ENCODE results near the gene STK39. TPM values are rescaled to one million over a fixed set of nuclear protein-coding genes. Genes with fewer than 3 reads are reported as not detected.

Gene STK39
- total and polyA plus RNA-seq, 9 of the 15 experiments (the other 6 are each of a cell fraction or from before 2014, with no cell fraction given), result 0.19 to 0.76 (median 0.51) TPM

DNA sequence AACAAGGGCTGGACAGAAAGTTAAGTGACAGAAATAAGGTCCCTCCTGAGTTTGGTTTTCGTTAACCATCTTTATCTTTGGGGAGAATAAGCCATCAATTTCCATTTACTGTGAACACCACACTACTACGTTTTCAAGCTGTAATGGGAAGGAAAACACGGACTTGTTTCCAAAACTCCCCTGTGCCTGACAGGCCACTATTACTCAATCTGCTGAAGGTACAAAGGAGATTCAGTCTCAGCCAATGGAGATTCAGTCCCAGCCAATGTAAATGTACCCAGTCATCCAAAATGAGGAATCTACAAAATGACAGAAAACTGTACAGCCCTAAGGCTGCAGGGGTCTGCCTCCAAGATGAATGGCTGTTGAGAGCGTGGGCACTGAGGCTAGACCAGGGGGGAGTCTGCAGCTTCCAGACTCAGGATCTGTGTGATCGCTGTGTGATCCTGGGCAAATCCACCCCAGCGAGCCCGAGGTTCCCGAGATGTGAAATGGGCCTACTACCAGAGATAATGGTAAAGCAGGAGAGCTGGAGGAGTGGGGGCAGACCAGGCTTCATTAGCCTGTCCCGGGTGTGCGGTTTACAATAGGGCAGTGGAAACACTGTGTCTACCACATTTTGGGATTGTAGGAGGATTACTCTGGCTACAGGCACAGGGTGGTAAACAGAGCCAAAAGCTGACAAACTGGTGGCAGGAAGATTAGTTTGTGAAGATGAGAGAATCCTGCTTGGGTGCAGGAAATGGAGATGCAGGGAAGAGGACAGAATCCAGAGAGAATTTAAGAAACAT, 284.8 kb downstream of the STK39 start (continued):
- TF ChIP-seq, protein P1, sequence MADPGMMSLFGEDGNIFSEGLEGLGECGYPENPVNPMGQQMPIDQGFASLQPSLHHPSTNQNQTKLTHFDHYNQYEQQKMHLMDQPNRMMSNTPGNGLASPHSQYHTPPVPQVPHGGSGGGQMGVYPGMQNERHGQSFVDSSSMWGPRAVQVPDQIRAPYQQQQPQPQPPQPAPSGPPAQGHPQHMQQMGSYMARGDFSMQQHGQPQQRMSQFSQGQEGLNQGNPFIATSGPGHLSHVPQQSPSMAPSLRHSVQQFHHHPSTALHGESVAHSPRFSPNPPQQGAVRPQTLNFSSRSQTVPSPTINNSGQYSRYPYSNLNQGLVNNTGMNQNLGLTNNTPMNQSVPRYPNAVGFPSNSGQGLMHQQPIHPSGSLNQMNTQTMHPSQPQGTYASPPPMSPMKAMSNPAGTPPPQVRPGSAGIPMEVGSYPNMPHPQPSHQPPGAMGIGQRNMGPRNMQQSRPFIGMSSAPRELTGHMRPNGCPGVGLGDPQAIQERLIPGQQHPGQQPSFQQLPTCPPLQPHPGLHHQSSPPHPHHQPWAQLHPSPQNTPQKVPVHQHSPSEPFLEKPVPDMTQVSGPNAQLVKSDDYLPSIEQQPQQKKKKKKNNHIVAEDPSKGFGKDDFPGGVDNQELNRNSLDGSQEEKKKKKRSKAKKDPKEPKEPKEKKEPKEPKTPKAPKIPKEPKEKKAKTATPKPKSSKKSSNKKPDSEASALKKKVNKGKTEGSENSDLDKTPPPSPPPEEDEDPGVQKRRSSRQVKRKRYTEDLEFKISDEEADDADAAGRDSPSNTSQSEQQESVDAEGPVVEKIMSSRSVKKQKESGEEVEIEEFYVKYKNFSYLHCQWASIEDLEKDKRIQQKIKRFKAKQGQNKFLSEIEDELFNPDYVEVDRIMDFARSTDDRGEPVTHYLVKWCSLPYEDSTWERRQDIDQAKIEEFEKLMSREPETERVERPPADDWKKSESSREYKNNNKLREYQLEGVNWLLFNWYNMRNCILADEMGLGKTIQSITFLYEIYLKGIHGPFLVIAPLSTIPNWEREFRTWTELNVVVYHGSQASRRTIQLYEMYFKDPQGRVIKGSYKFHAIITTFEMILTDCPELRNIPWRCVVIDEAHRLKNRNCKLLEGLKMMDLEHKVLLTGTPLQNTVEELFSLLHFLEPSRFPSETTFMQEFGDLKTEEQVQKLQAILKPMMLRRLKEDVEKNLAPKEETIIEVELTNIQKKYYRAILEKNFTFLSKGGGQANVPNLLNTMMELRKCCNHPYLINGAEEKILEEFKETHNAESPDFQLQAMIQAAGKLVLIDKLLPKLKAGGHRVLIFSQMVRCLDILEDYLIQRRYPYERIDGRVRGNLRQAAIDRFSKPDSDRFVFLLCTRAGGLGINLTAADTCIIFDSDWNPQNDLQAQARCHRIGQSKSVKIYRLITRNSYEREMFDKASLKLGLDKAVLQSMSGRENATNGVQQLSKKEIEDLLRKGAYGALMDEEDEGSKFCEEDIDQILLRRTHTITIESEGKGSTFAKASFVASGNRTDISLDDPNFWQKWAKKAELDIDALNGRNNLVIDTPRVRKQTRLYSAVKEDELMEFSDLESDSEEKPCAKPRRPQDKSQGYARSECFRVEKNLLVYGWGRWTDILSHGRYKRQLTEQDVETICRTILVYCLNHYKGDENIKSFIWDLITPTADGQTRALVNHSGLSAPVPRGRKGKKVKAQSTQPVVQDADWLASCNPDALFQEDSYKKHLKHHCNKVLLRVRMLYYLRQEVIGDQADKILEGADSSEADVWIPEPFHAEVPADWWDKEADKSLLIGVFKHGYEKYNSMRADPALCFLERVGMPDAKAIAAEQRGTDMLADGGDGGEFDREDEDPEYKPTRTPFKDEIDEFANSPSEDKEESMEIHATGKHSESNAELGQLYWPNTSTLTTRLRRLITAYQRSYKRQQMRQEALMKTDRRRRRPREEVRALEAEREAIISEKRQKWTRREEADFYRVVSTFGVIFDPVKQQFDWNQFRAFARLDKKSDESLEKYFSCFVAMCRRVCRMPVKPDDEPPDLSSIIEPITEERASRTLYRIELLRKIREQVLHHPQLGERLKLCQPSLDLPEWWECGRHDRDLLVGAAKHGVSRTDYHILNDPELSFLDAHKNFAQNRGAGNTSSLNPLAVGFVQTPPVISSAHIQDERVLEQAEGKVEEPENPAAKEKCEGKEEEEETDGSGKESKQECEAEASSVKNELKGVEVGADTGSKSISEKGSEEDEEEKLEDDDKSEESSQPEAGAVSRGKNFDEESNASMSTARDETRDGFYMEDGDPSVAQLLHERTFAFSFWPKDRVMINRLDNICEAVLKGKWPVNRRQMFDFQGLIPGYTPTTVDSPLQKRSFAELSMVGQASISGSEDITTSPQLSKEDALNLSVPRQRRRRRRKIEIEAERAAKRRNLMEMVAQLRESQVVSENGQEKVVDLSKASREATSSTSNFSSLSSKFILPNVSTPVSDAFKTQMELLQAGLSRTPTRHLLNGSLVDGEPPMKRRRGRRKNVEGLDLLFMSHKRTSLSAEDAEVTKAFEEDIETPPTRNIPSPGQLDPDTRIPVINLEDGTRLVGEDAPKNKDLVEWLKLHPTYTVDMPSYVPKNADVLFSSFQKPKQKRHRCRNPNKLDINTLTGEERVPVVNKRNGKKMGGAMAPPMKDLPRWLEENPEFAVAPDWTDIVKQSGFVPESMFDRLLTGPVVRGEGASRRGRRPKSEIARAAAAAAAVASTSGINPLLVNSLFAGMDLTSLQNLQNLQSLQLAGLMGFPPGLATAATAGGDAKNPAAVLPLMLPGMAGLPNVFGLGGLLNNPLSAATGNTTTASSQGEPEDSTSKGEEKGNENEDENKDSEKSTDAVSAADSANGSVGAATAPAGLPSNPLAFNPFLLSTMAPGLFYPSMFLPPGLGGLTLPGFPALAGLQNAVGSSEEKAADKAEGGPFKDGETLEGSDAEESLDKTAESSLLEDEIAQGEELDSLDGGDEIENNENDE (IDR thresholded peaks at IDR 0.05; ENCODE audit: low read depth, low read length), result no peak
- TF ChIP-seq NFIX (CRISPR knock-in tag; IDR thresholded peaks at IDR 0.05; ENCODE audit: low read depth) (no peak), ZNF589 (CRISPR knock-in tag; IDR thresholded peaks at IDR 0.05; ENCODE audit: low read depth) (peak; percentile 21; the same call in 1 of the 2 replicates), ZNF76 (CRISPR knock-in tag; IDR thresholded peaks at IDR 0.05; ENCODE audit: borderline replicate concordance) (peak; percentile 16; the same call in 1 of the 2 replicates), NFXL1 (CRISPR knock-in tag; IDR thresholded peaks at IDR 0.05) (no peak), POLR2AphosphoS2 (IDR thresholded peaks at IDR 0.05; ENCODE audit: low read length) (no peak), ZNF764 (CRISPR knock-in tag; IDR thresholded peaks at IDR 0.05; ENCODE audit: low read depth) (no peak), TOE1 (IDR thresholded peaks at IDR 0.05; ENCODE audit: borderline replicate concordance) (no peak), TOE1 (CRISPR knock-in tag; IDR thresholded peaks at IDR 0.05; ENCODE audit: borderline replicate concordance, low read depth) (no peak), TEAD2 (tag; IDR thresholded peaks at IDR 0.05) (no peak)
- TF ChIP-seq, protein P2, sequence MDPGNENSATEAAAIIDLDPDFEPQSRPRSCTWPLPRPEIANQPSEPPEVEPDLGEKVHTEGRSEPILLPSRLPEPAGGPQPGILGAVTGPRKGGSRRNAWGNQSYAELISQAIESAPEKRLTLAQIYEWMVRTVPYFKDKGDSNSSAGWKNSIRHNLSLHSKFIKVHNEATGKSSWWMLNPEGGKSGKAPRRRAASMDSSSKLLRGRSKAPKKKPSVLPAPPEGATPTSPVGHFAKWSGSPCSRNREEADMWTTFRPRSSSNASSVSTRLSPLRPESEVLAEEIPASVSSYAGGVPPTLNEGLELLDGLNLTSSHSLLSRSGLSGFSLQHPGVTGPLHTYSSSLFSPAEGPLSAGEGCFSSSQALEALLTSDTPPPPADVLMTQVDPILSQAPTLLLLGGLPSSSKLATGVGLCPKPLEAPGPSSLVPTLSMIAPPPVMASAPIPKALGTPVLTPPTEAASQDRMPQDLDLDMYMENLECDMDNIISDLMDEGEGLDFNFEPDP (CRISPR knock-in tag; IDR thresholded peaks at IDR 0.05), result 0 out of 2 replicates have a peak, but pooled peaks have one; percentile 40
- TF ChIP-seq, protein P3, sequence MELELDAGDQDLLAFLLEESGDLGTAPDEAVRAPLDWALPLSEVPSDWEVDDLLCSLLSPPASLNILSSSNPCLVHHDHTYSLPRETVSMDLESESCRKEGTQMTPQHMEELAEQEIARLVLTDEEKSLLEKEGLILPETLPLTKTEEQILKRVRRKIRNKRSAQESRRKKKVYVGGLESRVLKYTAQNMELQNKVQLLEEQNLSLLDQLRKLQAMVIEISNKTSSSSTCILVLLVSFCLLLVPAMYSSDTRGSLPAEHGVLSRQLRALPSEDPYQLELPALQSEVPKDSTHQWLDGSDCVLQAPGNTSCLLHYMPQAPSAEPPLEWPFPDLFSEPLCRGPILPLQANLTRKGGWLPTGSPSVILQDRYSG (tag; conservative IDR thresholded peaks at IDR 0.05; ENCODE audit: low read depth), result no peak

Measured in K562 (cell line).